BE2C (cell line): ENCODE results near the gene PATL2.
"Not testable (repeated sequence)": the region's sequence is repeated elsewhere in the genome, so short reads cannot be mapped to it uniquely, and the experiment has no call there.

ENCODE experiments used
- DNase-seq: peaks from one replicate; pipeline ENCODE4 v3.0.0-alpha.2; 2020
- H3K27me3 ChIP-seq: fragments of 250-450 bp; sonication (Bioruptor Pico); 2 replicates; pipeline ENCODE4 v1.5.1; 2020; ENCODE audit warnings: mild to moderate bottlenecking
- H3K36me3 ChIP-seq: fragments of 250-450 bp; sonication (Bioruptor Pico); 2 replicates; pipeline ENCODE4 v1.5.1; 2020; ENCODE audit warnings: mild to moderate bottlenecking
- H3K4me1 ChIP-seq: fragments of 250-450 bp; sonication (Bioruptor Pico); 2 replicates; pipeline ENCODE4 v1.5.1; 2020
- H3K4me3 ChIP-seq: 2 replicates; pipeline ENCODE4 v1.5.1; 2011; ENCODE audit warnings: low read depth, low read length
- H3K9me3 ChIP-seq: fragments of 250-450 bp; sonication (Bioruptor Pico); 2 replicates; pipeline ENCODE4 v1.5.1; 2020
- TF ChIP-seq, protein P1 (sequence below): IDR thresholded peaks from 2 replicates; pipeline ENCODE4 v1.5.1; 2012; ENCODE audit warnings: mild to moderate bottlenecking, low read depth, low read length

PATL2 gene

DNA sequence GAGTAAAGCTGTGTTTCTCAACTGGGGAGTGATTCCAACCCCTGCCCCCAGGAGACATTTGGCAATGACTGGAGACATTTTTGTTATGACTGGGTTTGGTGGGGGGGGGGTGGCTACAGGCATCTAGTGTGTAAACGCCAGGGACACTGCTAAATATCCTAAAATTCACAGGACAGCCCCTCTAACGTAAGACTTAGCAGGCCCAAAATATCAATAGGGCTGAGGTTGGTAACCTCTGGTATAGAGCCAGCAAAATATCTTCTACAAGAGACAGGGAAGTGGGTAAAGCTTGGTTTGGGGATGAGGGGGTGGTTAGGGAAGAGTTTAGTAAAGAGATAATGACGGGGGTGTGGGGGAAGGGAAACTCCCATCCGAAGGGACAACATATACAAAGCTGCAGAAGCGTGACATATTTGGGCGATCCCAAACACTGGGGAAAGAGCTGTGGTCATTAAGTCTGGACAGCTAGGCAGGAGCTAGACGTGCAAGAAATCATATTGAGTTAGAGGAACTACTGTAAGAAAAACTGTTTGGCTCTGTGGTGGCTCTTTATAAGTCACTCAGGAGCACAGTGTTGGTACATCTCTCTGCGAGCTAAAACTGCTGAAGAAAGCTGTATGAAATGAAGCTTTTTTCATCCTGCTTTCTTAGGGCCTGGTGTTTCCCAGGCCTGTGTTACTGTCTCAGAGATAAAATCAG is 24.5 kb upstream of the PATL2 start:
- H3K9me3 ChIP-seq = no peaks in the 10 kb centered on the region
- no peaks in the 10 kb centered on the region for H3K27me3 ChIP-seq
- no peak overlapping the region for H3K4me3 ChIP-seq
- no peaks in the 10 kb centered on the region; the same call in 1 of the 2 replicates for H3K4me1 ChIP-seq
- no peak for DNase-seq
- H3K36me3 ChIP-seq = no peaks in the 10 kb centered on the region
- TF ChIP-seq, protein P1, sequence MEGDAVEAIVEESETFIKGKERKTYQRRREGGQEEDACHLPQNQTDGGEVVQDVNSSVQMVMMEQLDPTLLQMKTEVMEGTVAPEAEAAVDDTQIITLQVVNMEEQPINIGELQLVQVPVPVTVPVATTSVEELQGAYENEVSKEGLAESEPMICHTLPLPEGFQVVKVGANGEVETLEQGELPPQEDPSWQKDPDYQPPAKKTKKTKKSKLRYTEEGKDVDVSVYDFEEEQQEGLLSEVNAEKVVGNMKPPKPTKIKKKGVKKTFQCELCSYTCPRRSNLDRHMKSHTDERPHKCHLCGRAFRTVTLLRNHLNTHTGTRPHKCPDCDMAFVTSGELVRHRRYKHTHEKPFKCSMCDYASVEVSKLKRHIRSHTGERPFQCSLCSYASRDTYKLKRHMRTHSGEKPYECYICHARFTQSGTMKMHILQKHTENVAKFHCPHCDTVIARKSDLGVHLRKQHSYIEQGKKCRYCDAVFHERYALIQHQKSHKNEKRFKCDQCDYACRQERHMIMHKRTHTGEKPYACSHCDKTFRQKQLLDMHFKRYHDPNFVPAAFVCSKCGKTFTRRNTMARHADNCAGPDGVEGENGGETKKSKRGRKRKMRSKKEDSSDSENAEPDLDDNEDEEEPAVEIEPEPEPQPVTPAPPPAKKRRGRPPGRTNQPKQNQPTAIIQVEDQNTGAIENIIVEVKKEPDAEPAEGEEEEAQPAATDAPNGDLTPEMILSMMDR = no peak

DNA sequence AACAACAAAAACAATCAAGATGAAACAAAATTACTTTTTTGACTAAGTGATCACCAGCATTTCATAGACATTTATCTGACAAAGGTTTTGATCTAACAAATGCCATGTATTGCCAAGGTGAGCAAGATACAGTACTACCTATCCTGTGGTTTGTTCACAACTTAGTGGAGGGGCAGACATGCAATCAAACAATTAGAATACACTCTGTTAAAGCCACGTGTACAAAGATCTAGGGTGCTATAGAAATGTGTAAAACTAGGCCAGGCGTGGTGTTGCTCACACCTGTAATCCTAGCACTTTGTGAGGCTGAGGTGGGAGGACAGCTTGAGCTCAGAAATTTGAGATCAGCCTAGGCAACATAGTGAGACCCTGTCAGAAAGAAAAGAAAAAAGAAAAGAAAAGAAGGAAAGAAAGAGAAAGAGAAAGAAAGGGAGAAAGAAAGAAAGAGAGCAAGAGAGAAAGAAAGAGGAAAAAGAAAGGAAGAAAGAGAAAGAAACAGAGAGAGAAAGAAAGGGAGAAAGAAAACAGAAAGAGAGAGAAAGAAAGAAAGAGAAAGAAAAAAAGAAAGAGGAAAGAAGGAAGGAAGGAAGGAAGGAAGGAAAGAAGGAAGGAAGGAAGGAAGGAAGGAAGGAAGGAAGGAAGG is 23.8 kb upstream of the PATL2 start:
- no peak overlapping the region for H3K4me3 ChIP-seq

DNA sequence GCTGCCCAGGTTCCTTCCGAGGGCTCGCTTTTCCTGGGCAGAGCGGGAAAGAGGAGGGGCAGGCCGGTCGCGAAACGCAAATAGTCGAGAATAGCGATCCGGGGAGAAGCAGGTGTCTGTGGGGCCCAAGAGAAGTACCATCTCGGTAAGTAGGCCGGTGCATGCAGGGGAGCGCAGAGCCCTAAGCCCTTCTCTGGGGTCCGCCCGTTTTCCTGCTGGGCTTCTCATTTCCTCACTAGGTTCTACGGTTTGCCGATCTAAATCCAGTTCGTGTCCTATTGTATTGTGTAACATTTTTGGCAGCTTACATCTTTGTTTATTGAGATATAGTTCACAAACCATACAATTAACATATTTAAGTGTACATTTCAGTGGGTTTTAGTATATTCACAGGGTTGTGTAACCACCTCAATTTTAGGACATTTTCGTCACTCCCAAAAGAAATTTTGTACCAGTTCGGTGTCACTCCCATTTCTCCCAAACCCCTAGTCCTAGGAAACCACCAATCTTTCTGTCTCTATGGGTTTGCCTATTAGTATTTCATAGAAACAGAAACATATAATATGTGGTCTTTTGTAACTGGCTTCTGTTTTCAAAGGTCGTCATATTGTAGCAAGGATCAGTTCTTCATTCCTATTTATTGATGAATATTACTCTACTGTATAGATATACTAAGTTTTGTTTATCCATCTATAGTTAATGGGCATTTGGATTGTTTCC is 18.4 kb upstream of the PATL2 start:
- H3K4me3 ChIP-seq = peak overlapping the region; percentile 97
- H3K9me3 ChIP-seq = no peaks in the 10 kb centered on the region
- H3K4me1 ChIP-seq = peaks cover 14% of the 10 kb centered on the region
- DNase-seq = peak; percentile 27
- TF ChIP-seq, protein P1 = no peak
- no peaks in the 10 kb centered on the region for H3K27me3 ChIP-seq
- H3K36me3 ChIP-seq = no peaks in the 10 kb centered on the region

More for the DNA sequence above, 23.8 kb upstream of the PATL2 start:
- TF ChIP-seq, protein P1 = no peak
- Histone ChIP-seq H3K4me1 (no peaks in the 10 kb centered on the region; the same call in 1 of the 2 replicates), H3K27me3 (no peaks in the 10 kb centered on the region), H3K9me3 (no peaks in the 10 kb centered on the region), H3K36me3 (no peaks in the 10 kb centered on the region)
- no peak for DNase-seq

DNA sequence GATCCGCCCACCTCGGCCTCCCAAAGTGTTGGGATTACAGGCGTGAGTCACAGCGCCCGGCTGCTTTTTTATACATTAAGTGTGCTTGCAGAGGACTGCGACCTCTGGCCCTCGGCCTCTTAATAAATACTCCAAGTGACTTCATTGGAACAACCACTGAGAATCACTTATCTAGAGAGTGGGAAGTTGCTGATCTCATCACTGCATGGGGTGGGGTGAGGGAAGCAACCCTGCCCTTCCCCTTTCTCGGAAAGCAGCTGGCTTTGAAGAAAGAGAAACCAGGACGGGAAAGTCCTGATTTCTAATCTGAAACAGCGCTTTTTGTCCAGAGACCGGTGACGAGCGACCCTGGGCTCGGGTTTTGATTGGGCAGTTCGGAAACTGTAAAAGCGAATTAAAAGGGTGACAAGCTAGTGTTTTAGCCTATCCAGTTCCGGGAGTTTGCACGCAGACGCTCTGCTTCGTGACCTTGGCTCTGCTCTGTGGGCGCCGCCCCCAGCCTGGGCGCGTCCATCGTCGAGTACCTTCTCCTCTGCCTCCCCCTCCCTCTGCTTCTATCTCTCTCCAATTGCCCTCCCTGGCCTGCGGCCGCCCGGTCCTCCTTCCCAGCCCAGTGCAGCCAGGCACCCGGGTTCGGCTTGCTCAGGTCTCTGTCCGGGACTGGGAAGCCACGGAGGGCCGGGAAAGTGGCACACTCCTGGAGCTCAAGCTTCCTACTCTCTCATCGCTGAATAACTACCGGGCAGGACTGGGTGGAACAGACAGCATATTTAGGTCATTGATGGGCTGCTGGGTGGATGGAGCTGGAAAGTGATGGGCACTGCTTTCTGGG is 17.7 kb upstream of the PATL2 start:
- H3K36me3 ChIP-seq = no peaks in the 10 kb centered on the region
- peak; percentile 92 for DNase-seq
- peaks cover 14% of the 10 kb centered on the region for H3K4me1 ChIP-seq
- no peaks in the 10 kb centered on the region for H3K9me3 ChIP-seq
- no peaks in the 10 kb centered on the region for H3K27me3 ChIP-seq
- peak overlapping the region; percentile 97 for H3K4me3 ChIP-seq
- TF ChIP-seq, protein P1 = no peak

DNA sequence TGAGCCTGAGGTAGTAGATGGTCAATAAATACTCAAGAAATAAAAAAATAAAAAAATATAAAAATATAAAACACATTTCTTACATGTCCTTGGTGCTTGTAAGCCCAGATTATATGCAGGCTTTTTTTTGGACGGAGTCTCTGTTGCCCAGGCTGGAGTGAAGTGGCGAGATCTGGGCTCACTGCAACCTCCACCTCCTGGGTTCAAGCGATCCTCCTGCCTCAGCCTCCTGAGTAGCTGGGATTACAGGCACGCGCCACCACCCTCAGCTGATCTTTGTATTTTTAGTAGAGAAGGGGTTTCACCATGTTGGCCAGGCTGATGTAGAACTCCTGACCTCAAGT is 17.1 kb upstream of the PATL2 start:
- Histone ChIP-seq H3K4me1 (peaks cover 14% of the 10 kb centered on the region), H3K4me3 (peak overlapping the region; percentile 97)
- H3K9me3 ChIP-seq, DNase-seq, H3K36me3 ChIP-seq, H3K27me3 ChIP-seq: not testable (repeated sequence)

DNA sequence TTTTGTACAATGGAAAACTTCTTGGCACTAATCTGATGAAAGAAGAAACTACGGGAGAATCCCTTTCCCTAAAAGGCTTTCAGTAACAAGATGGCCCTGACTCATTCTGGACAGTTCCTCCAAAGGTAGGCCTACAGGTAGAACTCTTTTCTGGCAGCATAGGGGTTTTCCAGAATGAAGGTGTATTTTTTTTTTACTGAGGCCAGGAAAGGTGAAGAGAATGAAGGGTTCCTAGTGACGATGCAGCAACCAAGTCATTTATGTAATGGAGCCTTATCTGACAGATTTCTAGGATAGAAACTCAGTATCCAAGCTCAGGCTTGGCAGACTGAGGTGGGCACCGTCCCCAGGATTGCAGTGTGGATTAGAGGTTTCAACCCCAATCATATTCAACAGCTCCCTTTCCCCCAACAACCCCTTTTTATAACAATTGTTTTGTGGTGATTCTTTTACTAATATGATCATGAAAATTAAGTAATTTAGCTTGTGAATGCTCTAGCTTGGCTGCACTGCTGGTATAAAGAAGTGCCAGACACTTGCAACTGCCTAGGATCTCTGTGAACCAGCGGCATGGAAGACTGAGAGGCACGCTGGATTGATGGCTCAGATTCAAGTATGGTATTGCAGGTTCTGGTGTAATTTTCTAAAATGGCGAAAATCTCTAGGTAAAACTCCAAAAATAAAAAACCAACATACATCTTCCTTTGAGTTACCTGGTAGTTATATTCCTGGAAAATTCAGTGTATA is 16.5 kb upstream of the PATL2 start:
- H3K4me1 ChIP-seq = peaks cover 14% of the 10 kb centered on the region
- H3K4me3 ChIP-seq = no peak overlapping the region; the same call in 1 of the 2 replicates
- H3K9me3 ChIP-seq = no peaks in the 10 kb centered on the region
- H3K36me3 ChIP-seq = no peaks in the 10 kb centered on the region
- H3K27me3 ChIP-seq = no peaks in the 10 kb centered on the region
- no peak for DNase-seq
- TF ChIP-seq, protein P1 = no peak
